Thyroid gland (tissue), 4 donors: ENCODE measurements around the gene NR3C1. TPM values are rescaled to one million over a fixed set of nuclear protein-coding genes. Genes with fewer than 3 reads are reported as not detected.

ENCODE experiments used
- DNase-seq, 2 donors: peaks; one replicate each; pipeline ENCODE4 v3.0.0-alpha.2; 2019
- H3K27ac ChIP-seq, 3 donors: fragments of 200-600 bp; sonication (generic); 1 replicate in 2 of 3; 2 replicates in 1 of 3; pipeline ENCODE4 v1.5.1; 2016 to 2019; ENCODE audit warnings: mild to moderate bottlenecking in 1 of 3, moderate library complexity in 1 of 3
- H3K27me3 ChIP-seq: fragments of 200-600 bp; sonication (generic); one replicate; pipeline ENCODE4 v1.5.1; 2019
- H3K36me3 ChIP-seq, 2 donors: fragments of 200-600 bp; sonication (generic); one replicate each; pipeline ENCODE4 v1.5.1; 2016 to 2019
- H3K4me1 ChIP-seq, 2 donors: fragments of 200-600 bp; sonication (generic); one replicate each; pipeline ENCODE4 v1.5.1; 2017 to 2019
- H3K4me3 ChIP-seq, 3 donors: fragments of 200-600 bp; sonication (generic); replicated peaks in 1 of 3; 1 replicate in 2 of 3; 2 replicates in 1 of 3; pipeline ENCODE4 v1.5.1; 2016; ENCODE audit warnings: mild to moderate bottlenecking in 1 of 3
- H3K9me3 ChIP-seq: fragments of 200-600 bp; sonication (generic); one replicate; pipeline ENCODE4 v1.5.1; 2017
- POLR2A ChIP-seq, 2 donors: fragments of 450-650 bp; IDR thresholded peaks; one replicate each; pipeline ENCODE4 v1.6.1; 2017; ENCODE audit warnings: antibody characterized with exemption in 2 of 2, mild to moderate bottlenecking in 2 of 2, moderate library complexity in 1 of 2
- WGBS, 2 donors: methylation state at CpG; one replicate each; pipeline ENCODE4 v1.1.5; 2017; 5-methylcytosine and 5-hydroxymethylcytosine counted together
- intact Hi-C: fragments of 100-400 bp; cut with DNase I; formaldehyde crosslinking; loops from one replicate; pipeline ENCODE4 v1.15.1; 2023
- total RNA-seq, 4 donors: library from RNA; depleted of rRNA; stranded (reverse); fragments of >200 nt; gene quantifications; one replicate each; pipeline ENCODE4 v1.2.3, GENCODE V29; 2016
- TF ChIP-seq, protein P1 (sequence below), 6 experiments: fragments of 200-600 bp in 3 of 6; fragments of 450-650 bp in 3 of 6; sonication (generic) in 3 of 6; IDR thresholded peaks; one replicate each; pipeline ENCODE4 v1.5.1; 2016 to 2019; ENCODE audit warnings: antibody characterized with exemption in 6 of 6, mild to moderate bottlenecking in 2 of 6, inconsistent platforms in 1 of 6, moderate library complexity in 1 of 6

NR3C1 gene
- total RNA-seq, 4 donors from 2014 or later, result 59.4 to 67.7 (median 65.3) TPM

DNA sequence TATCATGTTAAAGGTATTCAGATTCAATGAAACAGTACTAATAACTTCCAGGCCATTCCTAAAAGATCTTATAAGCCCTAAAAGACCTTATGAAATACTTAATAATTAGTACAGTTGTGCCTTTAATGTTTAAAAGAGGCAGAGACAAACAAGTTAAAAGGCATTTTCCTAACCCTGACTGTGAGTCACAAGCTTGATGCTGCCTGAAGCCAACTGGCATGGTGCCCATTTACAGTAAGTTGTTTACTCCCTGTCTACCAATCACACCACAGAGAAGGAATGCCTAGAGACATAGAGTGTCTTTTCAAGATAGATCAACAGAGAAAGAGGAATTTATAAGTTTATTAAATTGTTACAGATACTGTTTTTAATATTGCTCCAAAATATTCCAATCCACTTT lies 47.8 kb downstream of the NR3C1 start:
- Histone ChIP-seq H3K9me3 (no peaks in the 10 kb centered on the region), H3K27me3 (no peaks in the 10 kb centered on the region), H3K4me1 (peaks cover 12 to 39% of the 10 kb centered on the region in 2 donors), H3K4me3 (no peak overlapping the region), H3K27ac (peak overlapping the region in 1 of 3 donors; percentile 2), H3K36me3 (no peaks in the 10 kb centered on the region)
- no peak for TF ChIP-seq POLR2A (IDR thresholded peaks at IDR 0.05)
- TF ChIP-seq, protein P1, sequence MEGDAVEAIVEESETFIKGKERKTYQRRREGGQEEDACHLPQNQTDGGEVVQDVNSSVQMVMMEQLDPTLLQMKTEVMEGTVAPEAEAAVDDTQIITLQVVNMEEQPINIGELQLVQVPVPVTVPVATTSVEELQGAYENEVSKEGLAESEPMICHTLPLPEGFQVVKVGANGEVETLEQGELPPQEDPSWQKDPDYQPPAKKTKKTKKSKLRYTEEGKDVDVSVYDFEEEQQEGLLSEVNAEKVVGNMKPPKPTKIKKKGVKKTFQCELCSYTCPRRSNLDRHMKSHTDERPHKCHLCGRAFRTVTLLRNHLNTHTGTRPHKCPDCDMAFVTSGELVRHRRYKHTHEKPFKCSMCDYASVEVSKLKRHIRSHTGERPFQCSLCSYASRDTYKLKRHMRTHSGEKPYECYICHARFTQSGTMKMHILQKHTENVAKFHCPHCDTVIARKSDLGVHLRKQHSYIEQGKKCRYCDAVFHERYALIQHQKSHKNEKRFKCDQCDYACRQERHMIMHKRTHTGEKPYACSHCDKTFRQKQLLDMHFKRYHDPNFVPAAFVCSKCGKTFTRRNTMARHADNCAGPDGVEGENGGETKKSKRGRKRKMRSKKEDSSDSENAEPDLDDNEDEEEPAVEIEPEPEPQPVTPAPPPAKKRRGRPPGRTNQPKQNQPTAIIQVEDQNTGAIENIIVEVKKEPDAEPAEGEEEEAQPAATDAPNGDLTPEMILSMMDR (IDR thresholded peaks at IDR 0.05), result no peak
- DNase-seq, result peak; percentile 20 to 46
- intact Hi-C loops, result no loop called here

DNA sequence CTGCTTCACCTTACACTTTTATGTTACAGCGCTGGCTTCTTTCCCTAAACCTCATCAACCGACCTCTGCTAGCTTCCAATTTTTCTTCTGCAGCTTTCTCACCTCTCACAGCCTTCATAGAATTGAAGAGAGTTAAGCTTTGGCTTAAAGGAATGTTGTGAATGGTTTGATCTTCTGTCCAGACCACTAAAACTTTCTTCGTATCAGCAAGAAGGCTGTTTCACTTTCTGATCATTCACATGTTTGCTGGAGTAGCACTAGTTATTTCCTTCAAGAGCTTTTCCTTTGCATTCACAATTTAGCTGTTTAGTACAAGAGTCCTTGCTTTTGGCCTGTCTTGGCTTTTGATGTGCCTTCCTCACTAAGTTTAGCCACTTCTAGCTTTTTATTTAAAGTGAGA lies 49.5 kb downstream of the NR3C1 start:
- no peak overlapping the region for H3K4me3 ChIP-seq
- no peak overlapping the region for H3K27ac ChIP-seq
- intact Hi-C loops, result no loop called here
- no peaks in the 10 kb centered on the region for H3K36me3 ChIP-seq
- WGBS, 2 donors, result 70 to 73% methylated on average over 3 of the region's 3 CpGs
- H3K27me3 ChIP-seq, result no peaks in the 10 kb centered on the region
- TF ChIP-seq POLR2A (IDR thresholded peaks at IDR 0.05), result no peak
- TF ChIP-seq, protein P1 (IDR thresholded peaks at IDR 0.05), result no peak
- DNase-seq, result no peak
- H3K9me3 ChIP-seq, result no peaks in the 10 kb centered on the region
- H3K4me1 ChIP-seq, result peaks cover 3 to 36% of the 10 kb centered on the region in 2 donors

DNA sequence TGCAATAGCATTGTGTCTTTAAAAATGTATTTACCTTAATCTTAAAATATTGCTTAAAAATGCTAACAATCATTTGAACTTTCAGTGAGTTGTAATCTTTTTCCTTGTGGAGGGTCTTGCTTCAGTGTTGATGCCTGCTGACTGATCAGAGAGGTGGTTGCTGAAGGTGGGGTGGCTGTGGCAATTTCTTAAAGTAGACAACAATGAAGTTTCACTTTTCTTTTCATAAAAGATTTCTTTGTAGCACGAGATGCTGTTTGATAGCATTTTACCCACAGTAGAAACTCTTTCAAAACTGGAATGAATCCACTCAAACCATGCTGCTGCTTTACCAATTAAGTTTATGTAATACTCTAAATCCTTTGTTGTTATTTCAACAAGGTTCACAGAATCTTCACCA lies 50.8 kb downstream of the NR3C1 start:
- Histone ChIP-seq H3K9me3 (no peaks in the 10 kb centered on the region), H3K27me3 (no peaks in the 10 kb centered on the region), H3K4me3 (no peak overlapping the region), H3K4me1 (peaks cover 4 to 43% of the 10 kb centered on the region in 2 donors), H3K27ac (no peak overlapping the region), H3K36me3 (no peaks in the 10 kb centered on the region)
- 41 to 61% methylated on average over 1 of the region's 1 CpG for WGBS, 2 donors
- DNase-seq, result no peak
- no peak for TF ChIP-seq POLR2A (IDR thresholded peaks at IDR 0.05)
- TF ChIP-seq, protein P1 (IDR thresholded peaks at IDR 0.05), result no peak
- intact Hi-C loops, result no loop called here

DNA sequence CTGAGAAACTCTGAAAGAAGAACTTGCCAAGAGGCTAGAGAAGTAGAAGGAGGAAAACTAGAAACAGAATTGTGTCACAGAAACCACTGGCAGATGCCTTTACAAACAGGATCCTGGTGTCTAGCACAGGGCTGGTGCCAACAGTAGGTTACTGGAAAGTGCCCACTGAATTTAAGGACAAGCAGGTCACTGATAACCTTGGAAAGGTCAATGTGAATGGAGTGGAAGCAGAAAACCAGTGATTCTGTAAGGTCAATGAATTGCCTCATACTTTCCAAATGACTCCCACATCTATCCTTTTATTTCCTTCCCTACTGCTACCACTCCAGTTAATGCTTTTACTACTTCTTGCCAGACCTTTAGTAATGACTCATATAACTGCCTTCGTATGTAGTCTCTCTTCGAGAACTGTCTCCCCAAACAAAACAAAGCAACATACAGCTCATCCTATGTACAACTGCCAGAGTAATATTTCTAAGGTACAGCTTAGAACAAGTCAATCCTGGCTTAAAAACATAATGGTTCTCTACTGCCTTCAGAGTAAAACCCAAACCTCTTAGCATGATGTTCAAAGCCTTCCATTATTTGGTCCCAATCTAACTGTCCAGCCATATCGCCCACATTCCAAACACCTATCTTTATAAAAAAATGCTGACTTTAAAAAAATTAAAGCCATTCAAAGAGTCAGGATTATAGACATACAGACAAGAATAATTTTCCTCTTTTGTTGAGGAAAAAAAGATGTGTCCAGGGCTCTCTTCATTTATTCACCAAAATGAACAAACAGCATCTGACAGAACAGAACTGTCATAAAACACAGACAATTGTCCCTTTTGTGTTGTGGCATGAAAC lies 52.5 kb downstream of the NR3C1 start:
- no peak overlapping the region for H3K27ac ChIP-seq
- no peaks in the 10 kb centered on the region for H3K27me3 ChIP-seq
- no peak overlapping the region for H3K4me3 ChIP-seq
- no peak for TF ChIP-seq POLR2A (IDR thresholded peaks at IDR 0.05)
- TF ChIP-seq, protein P1 (IDR thresholded peaks at IDR 0.05), result no peak
- no peaks in the 10 kb centered on the region for H3K36me3 ChIP-seq
- no peaks in the 10 kb centered on the region for H3K9me3 ChIP-seq
- no peak for DNase-seq
- 83 to 85% methylated on average over 3 of the region's 3 CpGs for WGBS, 2 donors
- H3K4me1 ChIP-seq, result peaks cover 10 to 49% of the 10 kb centered on the region in 2 donors
- intact Hi-C loops, result no loop called here

DNA sequence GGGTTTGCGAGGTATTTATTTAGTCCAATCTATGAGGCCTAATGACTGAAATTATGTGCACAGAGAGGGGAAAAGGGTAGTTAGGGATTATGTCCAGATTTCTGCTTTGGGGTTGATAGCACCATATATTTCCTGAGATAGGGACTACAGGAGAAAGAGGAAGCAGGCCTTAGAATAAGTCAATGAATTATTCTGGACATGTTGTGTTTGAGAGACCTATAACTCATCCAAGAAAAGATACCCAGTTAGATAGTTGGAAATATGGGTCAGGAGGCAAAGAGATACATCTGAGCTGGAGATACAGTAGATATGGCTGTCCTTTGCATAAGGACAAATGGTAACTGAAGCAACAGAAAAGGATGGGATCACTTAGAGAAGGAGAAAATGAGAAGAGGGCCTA lies 53.1 kb downstream of the NR3C1 start:
- 97 to 98% methylated on average over 1 of the region's 1 CpG for WGBS, 2 donors
- Histone ChIP-seq H3K27ac (no peak overlapping the region), H3K9me3 (no peaks in the 10 kb centered on the region), H3K4me3 (no peak overlapping the region), H3K4me1 (peaks cover 10 to 43% of the 10 kb centered on the region in 2 donors), H3K36me3 (no peaks in the 10 kb centered on the region), H3K27me3 (no peaks in the 10 kb centered on the region)
- DNase-seq, result no peak
- TF ChIP-seq, protein P1 (IDR thresholded peaks at IDR 0.05), result no peak
- TF ChIP-seq POLR2A (IDR thresholded peaks at IDR 0.05), result no peak
- intact Hi-C loops, result no loop called here
